GM18520 (cell line): ENCODE measurements around the gene SEH1L.
"Not testable (repeated sequence)": the region's sequence is repeated elsewhere in the genome, so short reads cannot be mapped to it uniquely, and the experiment has no call there.

Experiments used
- ATAC-seq: cut with Tn5 transposase; IDR thresholded peaks from one replicate; pipeline ENCODE4 v1.9.1; 2021; ENCODE audit not compliant: unreplicated experiment

Gene SEH1L

GRCh38 chr18:12943215-12943614 is 4.6 kb upstream of the SEH1L start:
- ATAC-seq, result no peak

DNA sequence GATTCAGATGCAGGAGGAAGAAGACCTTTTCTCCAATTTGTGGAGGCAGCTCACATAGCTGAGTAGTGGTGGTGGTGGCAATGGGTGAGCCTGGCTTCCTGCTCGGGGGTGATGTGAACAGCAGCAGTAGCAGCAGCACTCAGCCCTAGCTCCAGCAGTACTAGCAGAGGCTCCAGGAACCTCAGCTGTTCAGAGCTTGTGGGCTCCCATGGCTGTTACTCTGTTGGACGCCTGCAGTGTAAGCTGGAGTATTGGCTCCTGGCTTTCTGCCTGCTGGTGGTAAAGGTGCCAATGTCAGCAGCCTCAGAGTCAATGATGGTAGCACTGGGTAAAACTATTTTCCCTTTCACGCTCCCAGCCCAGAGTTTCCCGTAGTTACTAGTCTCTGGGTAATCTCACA is 3.1 kb upstream of the SEH1L start:
- no peak for ATAC-seq

- ATAC-seq, result no peak
Measured at GRCh38 chr18:12946549-12947284, 1.1 kb upstream of the SEH1L start.

- ATAC-seq, result peak; percentile 64
Measured at GRCh38 chr18:12948050-12948804, 416 bp downstream of the SEH1L start.

- no peak for ATAC-seq
Measured at GRCh38 chr18:12958478-12958877, 10.7 kb downstream of the SEH1L start.

- ATAC-seq, result no peak
Measured at GRCh38 chr18:12960395-12960794, 12.6 kb downstream of the SEH1L start.

DNA sequence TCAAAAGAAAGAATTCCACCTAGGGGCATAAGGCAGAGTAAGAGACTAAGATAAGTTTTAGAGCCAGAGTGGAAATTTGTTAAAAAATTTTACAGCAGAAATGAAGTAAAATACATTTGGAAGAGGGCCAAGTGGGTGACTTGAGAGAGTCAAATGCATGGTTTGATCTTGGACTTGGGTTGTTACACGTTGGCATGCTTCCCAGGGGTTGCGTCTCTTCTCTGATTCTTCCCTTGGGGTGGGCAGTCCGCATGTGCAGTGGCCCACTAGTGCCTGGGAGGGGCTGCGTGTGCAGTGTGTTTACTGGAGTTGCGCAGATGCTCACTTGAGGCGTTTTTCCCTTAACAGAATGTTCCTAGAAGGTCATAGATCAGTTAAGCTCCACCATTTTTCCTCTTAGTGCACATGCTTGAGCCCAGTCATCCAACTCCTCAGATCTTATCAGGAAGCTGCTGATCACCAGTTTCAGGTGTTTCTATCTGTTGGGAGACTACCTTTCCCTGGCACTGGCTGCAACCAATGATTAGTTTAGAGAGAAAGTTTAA is 13.1 kb downstream of the SEH1L start:
- ATAC-seq, result no peak

- ATAC-seq, result no peak
Measured at GRCh38 chr18:12963069-12963468, 15.3 kb downstream of the SEH1L start.

DNA sequence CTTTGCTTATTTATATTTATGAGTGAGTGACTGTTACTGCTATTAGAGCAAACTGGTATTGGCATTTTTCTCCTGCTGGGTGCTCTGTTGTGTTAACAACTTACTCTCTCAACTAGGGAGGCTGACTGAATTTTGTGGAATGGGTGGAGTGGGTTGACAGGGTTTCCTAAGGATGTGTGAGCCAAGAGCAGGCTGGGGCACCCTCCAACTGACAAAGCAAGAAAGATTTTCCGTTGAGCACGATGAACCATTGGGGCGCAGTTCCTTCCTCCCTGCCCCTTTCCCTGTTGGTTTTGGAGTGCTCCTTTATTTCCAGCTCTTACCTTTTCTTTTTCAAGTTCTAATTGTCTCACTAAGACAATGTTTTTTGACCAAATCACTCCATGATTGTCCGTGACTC is 20.3 kb downstream of the SEH1L start:
- ATAC-seq, result no peak

GRCh38 chr18:12968619-12969018 is 20.8 kb downstream of the SEH1L start:
- ATAC-seq, result no peak

DNA sequence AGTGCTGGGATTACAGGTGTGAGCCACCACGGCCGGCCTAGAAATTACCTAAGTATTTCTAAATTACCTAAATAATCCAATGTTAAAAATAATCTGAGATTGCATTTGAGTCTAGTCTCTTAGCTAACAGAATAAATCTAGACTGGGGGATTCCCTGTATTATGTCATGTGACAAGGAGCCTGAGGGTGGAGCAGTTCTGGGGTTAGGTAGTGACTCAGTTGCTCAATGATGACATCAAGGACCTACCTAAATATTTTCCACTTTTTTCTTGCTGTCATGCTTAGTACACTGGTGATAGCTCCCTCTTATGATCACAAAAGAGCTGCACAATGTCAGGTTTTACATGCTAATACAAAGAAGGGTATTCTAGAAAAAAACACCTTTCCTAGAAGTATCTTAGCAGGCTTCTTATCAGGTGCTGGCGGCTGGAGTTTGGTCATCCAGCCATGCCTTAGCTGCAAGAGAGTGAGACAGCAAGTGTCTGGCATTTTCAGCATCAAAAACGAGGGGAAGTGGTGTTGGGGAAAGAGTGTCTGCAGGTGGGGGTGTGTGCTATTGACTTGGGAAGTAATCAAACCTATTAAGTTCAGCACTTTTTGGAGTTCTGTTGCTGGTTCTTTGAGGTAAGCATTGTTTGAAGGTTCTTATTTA is 25.9 kb downstream of the SEH1L start:
- ATAC-seq, result no peak

DNA sequence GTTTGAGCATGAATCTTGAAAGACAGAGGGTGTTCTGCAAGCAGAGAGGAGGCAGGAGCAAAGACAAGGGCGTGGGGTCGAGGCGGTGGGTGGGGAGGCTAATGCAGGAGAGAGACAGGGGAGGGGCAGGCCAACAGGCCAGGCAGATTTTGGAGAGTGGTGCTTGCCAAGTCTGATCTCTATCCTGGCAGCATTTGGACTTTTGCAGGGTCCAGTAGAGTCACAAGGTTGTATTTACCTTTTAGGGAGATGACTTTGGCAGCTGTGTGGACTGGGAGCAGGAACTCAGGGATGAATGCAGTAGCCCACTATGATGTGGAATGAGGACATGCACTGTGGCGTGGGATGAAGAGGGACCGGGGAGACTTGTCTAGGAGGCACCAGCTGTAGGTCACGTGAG is 27.7 kb downstream of the SEH1L start:
- no peak for ATAC-seq

- no peak for ATAC-seq
Measured at GRCh38 chr18:12976305-12976704, 28.5 kb downstream of the SEH1L start.

GRCh38 chr18:12980065-12980464 is 32.3 kb downstream of the SEH1L start:
- ATAC-seq, result not testable (repeated sequence)

DNA sequence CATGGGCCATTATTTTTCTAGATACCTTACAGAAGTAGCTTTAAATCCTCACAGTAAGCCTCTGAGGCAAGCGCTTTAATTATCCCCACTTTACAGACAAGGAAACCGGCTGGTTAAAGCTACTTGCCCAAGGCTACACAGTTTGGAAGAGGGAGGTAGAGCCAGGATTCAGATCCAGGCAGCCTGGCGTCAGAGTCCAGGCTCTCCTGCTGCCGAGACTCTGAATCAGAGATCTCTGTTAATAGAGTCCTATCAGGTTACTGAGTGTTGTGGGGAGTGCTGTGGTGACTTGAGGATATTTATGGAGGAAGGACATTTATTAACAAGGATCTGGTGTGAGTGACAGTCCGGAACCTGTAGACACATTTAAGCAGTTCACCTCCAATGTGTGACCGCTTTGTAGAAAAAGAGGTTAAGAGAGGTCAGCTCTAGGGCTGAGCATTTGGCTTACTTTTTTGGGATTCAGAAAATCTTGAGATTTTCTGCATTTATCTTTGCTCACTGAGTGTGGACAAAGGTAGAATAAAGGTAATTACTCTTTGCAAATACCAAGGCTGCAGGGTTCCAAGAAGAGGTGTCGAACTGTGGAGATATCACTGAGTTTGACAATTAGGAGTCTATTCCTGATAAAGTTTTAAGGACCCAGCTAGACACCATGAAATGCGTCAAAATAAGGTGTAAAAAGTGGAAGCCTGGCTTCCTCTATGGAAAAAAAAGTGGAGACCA is 41.7 kb downstream of the SEH1L start:
- ATAC-seq, result no peak

- ATAC-seq, result no peak
Measured at GRCh38 chr18:12990123-12990475, 42.3 kb downstream of the SEH1L start.

DNA sequence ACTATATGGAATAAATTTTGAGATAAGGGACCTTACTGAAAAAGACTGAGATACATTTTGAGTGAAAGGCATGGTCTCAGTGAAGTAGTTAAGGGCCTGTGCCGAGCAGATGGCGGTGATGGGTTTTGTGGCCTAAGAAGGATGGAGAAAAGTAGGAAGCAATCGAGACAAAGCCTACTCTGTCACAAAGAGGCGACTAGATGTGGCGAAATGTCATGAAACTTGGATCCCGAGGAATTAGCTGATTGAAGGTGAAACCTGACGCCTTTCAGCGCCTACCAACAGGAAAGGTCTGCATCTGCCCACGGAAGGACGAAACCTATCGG is 42.8 kb downstream of the SEH1L start:
- no peak for ATAC-seq

DNA sequence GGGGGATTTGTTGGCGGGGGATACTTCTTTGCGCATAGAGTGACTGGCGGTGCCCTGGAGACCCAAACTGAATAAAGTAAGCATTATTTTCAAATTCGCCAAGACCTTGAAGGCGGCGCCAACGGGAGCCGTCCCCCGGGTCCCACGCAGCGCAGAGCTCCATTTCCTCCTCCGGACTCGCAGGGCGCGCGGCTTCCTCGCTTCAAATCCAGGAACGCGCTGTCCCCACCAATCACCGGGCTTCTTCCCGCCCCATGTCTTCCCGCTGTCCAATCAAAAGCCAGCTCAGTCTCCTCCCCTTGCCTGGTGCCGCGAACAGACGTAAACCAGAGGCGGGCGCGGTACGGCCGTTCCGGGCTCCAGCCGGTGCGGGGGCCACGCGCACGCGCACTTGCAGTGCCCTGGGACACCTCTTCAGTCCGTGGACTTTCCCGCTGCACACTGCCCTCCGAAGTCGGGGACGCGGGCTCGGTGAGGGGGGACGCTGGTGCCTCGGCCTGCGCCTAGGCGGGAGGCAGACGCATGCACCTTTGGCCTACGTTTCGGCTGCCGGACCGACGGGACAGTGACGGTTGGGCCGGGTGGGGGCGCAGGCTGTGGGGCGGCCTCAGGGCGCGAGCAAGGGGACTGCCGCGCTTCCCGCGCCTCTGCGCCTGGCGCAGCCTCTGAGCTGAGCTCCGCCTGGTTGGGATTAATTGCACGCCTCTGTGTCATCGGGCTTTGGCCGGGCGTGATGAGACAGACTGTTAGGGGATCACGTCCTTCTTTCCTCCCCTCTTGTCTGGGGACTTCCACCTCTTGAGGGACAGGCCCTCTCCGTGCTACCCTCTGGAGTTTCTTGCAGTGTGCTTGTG is 43.4 kb downstream of the SEH1L start, which contains the start of gene CEP192:
Gene CEP192 (plus strand): TSS at position 396 of the 854 bp plus-strand sequence. CDS start 8,063 bp downstream, outside the sequence.
- ATAC-seq, result peak; percentile 85

- ATAC-seq, result no peak
Measured at GRCh38 chr18:12991821-12992179, 44.0 kb downstream of the SEH1L start.

DNA sequence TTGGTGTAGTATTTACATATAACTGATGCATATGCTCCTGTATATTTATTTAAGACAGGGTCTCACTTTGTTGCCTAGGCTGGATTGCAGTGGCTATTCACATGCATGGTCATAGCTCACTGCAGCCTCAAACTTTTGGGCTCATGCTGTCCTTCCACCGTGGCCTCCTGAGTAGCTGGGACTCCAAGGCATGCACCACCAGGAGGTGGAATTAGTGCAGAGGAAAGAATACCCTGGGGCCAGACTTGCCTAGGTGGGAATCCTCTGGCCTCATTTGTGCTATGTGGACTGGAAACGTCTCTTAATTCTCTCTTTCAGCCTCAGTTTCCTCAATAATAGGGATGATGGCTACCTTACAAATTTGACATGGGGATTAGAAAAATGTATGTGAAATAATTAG is 45.6 kb downstream of the SEH1L start:
- no peak for ATAC-seq
